SK-N-SH (cell line): ENCODE data around the gene GALNT6.

Experiments used
- EP300 ChIP-seq, 2 experiments: IDR thresholded peaks; 2 replicates each; pipeline versions ENCODE4 v1.4.0 to v1.6.1; 2012; ENCODE audit warnings: borderline replicate concordance in 1 of 2, low read depth in 1 of 2, low read length in 1 of 2
- EZH2phosphoT487 ChIP-seq: fragments of 200-600 bp; sonication (generic); IDR thresholded peaks from 2 replicates; pipeline ENCODE4 v1.6.1; 2017; ENCODE audit warnings: low read depth, mixed run types, mild to moderate bottlenecking, antibody characterized with exemption, moderate library complexity, borderline replicate concordance
- FOSL2 ChIP-seq: IDR thresholded peaks from 2 replicates; pipeline ENCODE4 v1.4.0; 2012; ENCODE audit warnings: low read depth, mild to moderate bottlenecking, moderate library complexity, borderline replicate concordance
- JUND ChIP-seq: IDR thresholded peaks from 2 replicates; pipeline ENCODE4 v1.4.0; 2012
- MAX ChIP-seq: IDR thresholded peaks from 2 replicates; pipeline ENCODE4 v1.4.0; 2012; ENCODE audit warnings: low read depth
- MEF2A ChIP-seq: IDR thresholded peaks from 2 replicates; pipeline ENCODE4 v1.4.0; 2012; ENCODE audit warnings: low read depth, borderline replicate concordance
- NFIC ChIP-seq: IDR thresholded peaks from 2 replicates; pipeline ENCODE4 v1.4.0; 2012; ENCODE audit warnings: borderline replicate concordance
- RAD21 ChIP-seq: IDR thresholded peaks from 2 replicates; pipeline ENCODE4 v1.6.1; 2012; ENCODE audit warnings: mild to moderate bottlenecking, low read length
- SIN3A ChIP-seq: IDR thresholded peaks from 2 replicates; pipeline ENCODE4 v1.6.1; 2012; ENCODE audit warnings: low read depth, mild to moderate bottlenecking, low read length, moderate library complexity, borderline replicate concordance
- TF ChIP-seq, protein P1 (sequence below): fragments of 200-600 bp; sonication (generic); IDR thresholded peaks from 2 replicates; pipeline ENCODE4 v1.6.1; 2017; ENCODE audit warnings: antibody characterized with exemption, mild to moderate bottlenecking, moderate library complexity
- TF ChIP-seq, protein P2 (sequence below): IDR thresholded peaks from 2 replicates; pipeline ENCODE4 v1.4.0; 2012; ENCODE audit warnings: low read depth, borderline replicate concordance

DNA sequence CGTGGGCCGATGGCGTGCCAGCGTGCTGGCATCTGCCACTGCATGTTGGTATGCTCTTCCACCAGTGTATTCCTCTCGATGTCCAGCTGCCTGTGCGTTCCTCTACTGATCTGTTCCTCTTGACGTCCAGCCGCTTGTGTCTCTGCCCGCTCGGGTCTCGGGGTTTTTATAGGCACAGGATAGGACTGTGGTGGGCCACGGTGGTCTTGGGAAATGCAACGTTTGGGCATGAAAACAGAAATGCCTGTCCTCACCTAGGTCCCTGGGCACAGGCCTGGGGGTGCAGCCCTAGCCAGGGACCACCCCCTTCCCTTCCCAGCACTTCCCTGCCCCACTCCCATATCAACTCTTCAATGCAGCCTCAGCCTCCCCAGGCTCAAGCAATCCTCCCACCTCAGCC is 10.3 kb upstream of the GALNT6 start:
- TF ChIP-seq, protein P1, sequence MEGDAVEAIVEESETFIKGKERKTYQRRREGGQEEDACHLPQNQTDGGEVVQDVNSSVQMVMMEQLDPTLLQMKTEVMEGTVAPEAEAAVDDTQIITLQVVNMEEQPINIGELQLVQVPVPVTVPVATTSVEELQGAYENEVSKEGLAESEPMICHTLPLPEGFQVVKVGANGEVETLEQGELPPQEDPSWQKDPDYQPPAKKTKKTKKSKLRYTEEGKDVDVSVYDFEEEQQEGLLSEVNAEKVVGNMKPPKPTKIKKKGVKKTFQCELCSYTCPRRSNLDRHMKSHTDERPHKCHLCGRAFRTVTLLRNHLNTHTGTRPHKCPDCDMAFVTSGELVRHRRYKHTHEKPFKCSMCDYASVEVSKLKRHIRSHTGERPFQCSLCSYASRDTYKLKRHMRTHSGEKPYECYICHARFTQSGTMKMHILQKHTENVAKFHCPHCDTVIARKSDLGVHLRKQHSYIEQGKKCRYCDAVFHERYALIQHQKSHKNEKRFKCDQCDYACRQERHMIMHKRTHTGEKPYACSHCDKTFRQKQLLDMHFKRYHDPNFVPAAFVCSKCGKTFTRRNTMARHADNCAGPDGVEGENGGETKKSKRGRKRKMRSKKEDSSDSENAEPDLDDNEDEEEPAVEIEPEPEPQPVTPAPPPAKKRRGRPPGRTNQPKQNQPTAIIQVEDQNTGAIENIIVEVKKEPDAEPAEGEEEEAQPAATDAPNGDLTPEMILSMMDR, result no peak
- no peak for TF ChIP-seq EP300 (IDR thresholded peaks at IDR 0.05; ENCODE audit: borderline replicate concordance in 1 of 2, low read depth in 1 of 2, low read length in 1 of 2)
- TF ChIP-seq MEF2A, result no peak
- TF ChIP-seq NFIC, result no peak
- TF ChIP-seq MAX, result no peak
- TF ChIP-seq FOSL2, result no peak
- TF ChIP-seq, protein P2, sequence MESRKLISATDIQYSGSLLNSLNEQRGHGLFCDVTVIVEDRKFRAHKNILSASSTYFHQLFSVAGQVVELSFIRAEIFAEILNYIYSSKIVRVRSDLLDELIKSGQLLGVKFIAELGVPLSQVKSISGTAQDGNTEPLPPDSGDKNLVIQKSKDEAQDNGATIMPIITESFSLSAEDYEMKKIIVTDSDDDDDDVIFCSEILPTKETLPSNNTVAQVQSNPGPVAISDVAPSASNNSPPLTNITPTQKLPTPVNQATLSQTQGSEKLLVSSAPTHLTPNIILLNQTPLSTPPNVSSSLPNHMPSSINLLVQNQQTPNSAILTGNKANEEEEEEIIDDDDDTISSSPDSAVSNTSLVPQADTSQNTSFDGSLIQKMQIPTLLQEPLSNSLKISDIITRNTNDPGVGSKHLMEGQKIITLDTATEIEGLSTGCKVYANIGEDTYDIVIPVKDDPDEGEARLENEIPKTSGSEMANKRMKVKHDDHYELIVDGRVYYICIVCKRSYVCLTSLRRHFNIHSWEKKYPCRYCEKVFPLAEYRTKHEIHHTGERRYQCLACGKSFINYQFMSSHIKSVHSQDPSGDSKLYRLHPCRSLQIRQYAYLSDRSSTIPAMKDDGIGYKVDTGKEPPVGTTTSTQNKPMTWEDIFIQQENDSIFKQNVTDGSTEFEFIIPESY, result no peak
- TF ChIP-seq EZH2phosphoT487, result no peak
- TF ChIP-seq JUND, result no peak
- no peak for TF ChIP-seq SIN3A
- no peak for TF ChIP-seq RAD21
